ENCODE data around the gene CPHXL.

- TF ChIP-seq, protein P1, sequence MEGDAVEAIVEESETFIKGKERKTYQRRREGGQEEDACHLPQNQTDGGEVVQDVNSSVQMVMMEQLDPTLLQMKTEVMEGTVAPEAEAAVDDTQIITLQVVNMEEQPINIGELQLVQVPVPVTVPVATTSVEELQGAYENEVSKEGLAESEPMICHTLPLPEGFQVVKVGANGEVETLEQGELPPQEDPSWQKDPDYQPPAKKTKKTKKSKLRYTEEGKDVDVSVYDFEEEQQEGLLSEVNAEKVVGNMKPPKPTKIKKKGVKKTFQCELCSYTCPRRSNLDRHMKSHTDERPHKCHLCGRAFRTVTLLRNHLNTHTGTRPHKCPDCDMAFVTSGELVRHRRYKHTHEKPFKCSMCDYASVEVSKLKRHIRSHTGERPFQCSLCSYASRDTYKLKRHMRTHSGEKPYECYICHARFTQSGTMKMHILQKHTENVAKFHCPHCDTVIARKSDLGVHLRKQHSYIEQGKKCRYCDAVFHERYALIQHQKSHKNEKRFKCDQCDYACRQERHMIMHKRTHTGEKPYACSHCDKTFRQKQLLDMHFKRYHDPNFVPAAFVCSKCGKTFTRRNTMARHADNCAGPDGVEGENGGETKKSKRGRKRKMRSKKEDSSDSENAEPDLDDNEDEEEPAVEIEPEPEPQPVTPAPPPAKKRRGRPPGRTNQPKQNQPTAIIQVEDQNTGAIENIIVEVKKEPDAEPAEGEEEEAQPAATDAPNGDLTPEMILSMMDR (IDR thresholded peaks at IDR 0.05 in 8 of 11, conservative IDR thresholded peaks at IDR 0.05 in 3 of 11), result no peak
- TF ChIP-seq POLR2AphosphoS5 (IDR thresholded peaks at IDR 0.05) (no peak), POLR2A (IDR thresholded peaks at IDR 0.05) (no peak)
Measured at GRCh38 chr16:75754141-75754540, 27.9 kb upstream of the CPHXL start.

Data from spleen (tissue), 7 donors.